ENCODE results near the gene ZBTB20.

Gene ZBTB20

DNA sequence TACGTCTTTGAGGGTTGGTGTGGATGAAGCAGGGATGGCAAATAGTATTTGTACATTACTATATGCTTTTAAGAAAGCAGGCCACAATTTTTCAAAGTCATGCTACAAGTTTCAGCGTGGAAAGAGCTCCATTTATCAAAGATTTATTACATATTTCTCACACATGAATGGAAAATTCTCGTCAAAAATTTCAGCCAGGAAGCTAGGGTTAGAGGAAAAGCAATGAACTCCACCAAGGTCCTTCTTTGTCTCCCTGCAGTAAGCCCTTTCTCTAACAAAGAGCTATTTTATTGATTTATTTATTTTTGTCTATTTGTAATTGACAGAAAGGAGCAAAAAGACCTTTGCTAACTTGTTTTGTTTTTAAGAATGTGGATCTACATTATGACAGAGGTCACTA is 7.5 kb upstream of the ZBTB20 start:
- no peak overlapping the region for H3K4me3 ChIP-seq (ENCODE audit: low read length)
- H3K36me3 ChIP-seq (replicated peaks; ENCODE audit: insufficient read depth, low read length): no peaks in the 10 kb centered on the region
- H3K4me1 ChIP-seq (ENCODE audit: low read length): no peaks in the 10 kb centered on the region
- H4K20me1 ChIP-seq (ENCODE audit: insufficient read depth, low read length): no peaks in the 10 kb centered on the region
- H3K27me3 ChIP-seq (replicated peaks; ENCODE audit: insufficient read depth, low read length): no peaks in the 10 kb centered on the region
- no peaks in the 10 kb centered on the region for H3K9me3 ChIP-seq (replicated peaks; ENCODE audit: insufficient read depth, low read length)
- no peaks in the 10 kb centered on the region for H3K79me2 ChIP-seq (ENCODE audit: low read length)
- no peaks in the 10 kb centered on the region for H3F3A ChIP-seq (ENCODE audit: insufficient read depth, low read length)
- no peak overlapping the region for H3K9ac ChIP-seq (ENCODE audit: low read length)
- H3K4me2 ChIP-seq (ENCODE audit: low read depth, low read length): no peak overlapping the region
- DNase-seq: no peak
- H3K27ac ChIP-seq (ENCODE audit: low read length): no peak overlapping the region
- no peak for TF ChIP-seq EZH2phosphoT487 (IDR thresholded peaks at IDR 0.05; ENCODE audit: low read length)
- TF ChIP-seq, protein P1, sequence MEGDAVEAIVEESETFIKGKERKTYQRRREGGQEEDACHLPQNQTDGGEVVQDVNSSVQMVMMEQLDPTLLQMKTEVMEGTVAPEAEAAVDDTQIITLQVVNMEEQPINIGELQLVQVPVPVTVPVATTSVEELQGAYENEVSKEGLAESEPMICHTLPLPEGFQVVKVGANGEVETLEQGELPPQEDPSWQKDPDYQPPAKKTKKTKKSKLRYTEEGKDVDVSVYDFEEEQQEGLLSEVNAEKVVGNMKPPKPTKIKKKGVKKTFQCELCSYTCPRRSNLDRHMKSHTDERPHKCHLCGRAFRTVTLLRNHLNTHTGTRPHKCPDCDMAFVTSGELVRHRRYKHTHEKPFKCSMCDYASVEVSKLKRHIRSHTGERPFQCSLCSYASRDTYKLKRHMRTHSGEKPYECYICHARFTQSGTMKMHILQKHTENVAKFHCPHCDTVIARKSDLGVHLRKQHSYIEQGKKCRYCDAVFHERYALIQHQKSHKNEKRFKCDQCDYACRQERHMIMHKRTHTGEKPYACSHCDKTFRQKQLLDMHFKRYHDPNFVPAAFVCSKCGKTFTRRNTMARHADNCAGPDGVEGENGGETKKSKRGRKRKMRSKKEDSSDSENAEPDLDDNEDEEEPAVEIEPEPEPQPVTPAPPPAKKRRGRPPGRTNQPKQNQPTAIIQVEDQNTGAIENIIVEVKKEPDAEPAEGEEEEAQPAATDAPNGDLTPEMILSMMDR (IDR thresholded peaks at IDR 0.05; ENCODE audit: low read length): no peak
- TF ChIP-seq EZH2 (optimal IDR thresholded peaks at IDR 0.05; ENCODE audit: low read depth, low read length): no peak
- no peaks in the 10 kb centered on the region for H3K9me2 ChIP-seq (replicated peaks; ENCODE audit: insufficient read depth, low read length)
- H2AFZ ChIP-seq (ENCODE audit: low read length): no peak overlapping the region

DNA sequence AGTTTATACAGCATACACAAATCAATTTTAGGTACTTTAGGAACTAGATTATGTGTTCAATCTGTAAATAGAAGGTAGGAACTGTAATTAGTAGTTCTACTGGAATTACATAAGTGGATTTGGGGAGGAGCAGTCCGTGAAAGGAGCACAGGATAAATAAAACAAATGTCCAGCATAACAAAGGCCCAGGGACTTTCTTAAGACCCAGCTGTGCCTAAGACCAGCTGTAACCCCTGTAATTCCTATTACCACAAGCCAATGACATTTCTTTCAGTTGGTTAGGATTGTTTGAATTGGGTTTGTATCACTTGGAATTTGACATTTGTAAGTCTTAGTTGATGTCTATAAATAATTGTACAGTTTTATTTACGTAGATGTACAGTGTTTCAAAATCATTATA is 4.8 kb upstream of the ZBTB20 start:
- no peaks in the 10 kb centered on the region for H3K27me3 ChIP-seq (replicated peaks; ENCODE audit: insufficient read depth, low read length)
- DNase-seq: no peak
- no peaks in the 10 kb centered on the region for H3K79me2 ChIP-seq (ENCODE audit: low read length)
- H3K9me2 ChIP-seq (replicated peaks; ENCODE audit: insufficient read depth, low read length): no peaks in the 10 kb centered on the region
- H3F3A ChIP-seq (ENCODE audit: insufficient read depth, low read length): no peaks in the 10 kb centered on the region
- no peaks in the 10 kb centered on the region for H3K36me3 ChIP-seq (replicated peaks; ENCODE audit: insufficient read depth, low read length)
- H3K9me3 ChIP-seq (replicated peaks; ENCODE audit: insufficient read depth, low read length): no peaks in the 10 kb centered on the region
- H3K4me1 ChIP-seq (ENCODE audit: low read length): no peaks in the 10 kb centered on the region; the same call in 1 of the 2 replicates
- no peak overlapping the region for H3K4me2 ChIP-seq (ENCODE audit: low read depth, low read length)
- no peaks in the 10 kb centered on the region for H4K20me1 ChIP-seq (ENCODE audit: insufficient read depth, low read length)
- H2AFZ ChIP-seq (ENCODE audit: low read length): no peak overlapping the region
- no peak overlapping the region for H3K9ac ChIP-seq (ENCODE audit: low read length)
- no peak overlapping the region for H3K4me3 ChIP-seq (ENCODE audit: low read length)
- H3K27ac ChIP-seq (ENCODE audit: low read length): no peak overlapping the region
- TF ChIP-seq EZH2phosphoT487 (IDR thresholded peaks at IDR 0.05; ENCODE audit: low read length) (no peak), EZH2 (optimal IDR thresholded peaks at IDR 0.05; ENCODE audit: low read depth, low read length) (no peak)
- TF ChIP-seq, protein P1 (IDR thresholded peaks at IDR 0.05; ENCODE audit: low read length): no peak

DNA sequence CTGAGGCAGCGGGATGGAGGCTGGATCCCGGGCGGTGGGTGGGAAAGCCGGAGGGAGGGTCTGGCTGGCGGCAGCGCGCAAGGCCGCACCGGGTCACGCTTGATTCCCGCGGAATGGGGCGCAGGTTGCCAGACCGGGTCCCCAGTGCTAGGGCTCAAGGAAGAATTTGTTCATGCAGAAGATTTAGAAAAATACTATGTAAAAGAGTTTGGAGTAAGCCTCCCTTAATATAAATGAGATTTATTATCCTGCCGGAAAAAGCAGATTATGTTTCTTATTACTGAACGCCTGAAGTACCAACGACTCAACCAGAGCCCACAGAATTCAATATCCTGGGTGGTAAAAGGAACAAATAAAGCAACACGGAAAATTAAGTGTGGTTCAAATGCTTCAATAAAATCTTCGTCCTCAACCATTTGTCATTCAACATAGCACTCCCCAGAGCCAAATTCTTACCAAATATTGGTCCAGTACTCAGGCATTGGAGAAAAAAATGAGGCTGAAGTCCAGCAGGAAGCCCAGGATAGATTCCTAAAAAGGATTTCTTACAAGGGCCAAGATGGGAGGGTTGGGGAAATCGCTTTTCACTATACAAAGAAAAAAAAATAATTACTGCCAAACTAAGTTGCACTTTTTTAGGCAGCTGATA is 1.2 kb upstream of the ZBTB20 start:
- peak overlapping the region; percentile 73 for H3K4me3 ChIP-seq (ENCODE audit: low read length)

More for the DNA sequence above, 1.2 kb upstream of the ZBTB20 start:
- TF ChIP-seq EZH2 (optimal IDR thresholded peaks at IDR 0.05; ENCODE audit: low read depth, low read length) (no peak), EZH2phosphoT487 (IDR thresholded peaks at IDR 0.05; ENCODE audit: low read length) (no peak)
- TF ChIP-seq, protein P1 (IDR thresholded peaks at IDR 0.05; ENCODE audit: low read length): no peak
- Histone ChIP-seq H3K79me2 (ENCODE audit: low read length) (no peaks in the 10 kb centered on the region), H3K4me1 (ENCODE audit: low read length) (no peaks in the 10 kb centered on the region; the same call in 1 of the 2 replicates), H3K36me3 (replicated peaks; ENCODE audit: insufficient read depth, low read length) (no peaks in the 10 kb centered on the region), H3K27me3 (replicated peaks; ENCODE audit: insufficient read depth, low read length) (no peaks in the 10 kb centered on the region), H3K27ac (ENCODE audit: low read length) (peak overlapping the region; percentile 62; the same call in 1 of the 2 replicates), H3F3A (ENCODE audit: insufficient read depth, low read length) (no peaks in the 10 kb centered on the region), H4K20me1 (ENCODE audit: insufficient read depth, low read length) (no peaks in the 10 kb centered on the region), H2AFZ (ENCODE audit: low read length) (peak overlapping the region; percentile 66), H3K4me2 (ENCODE audit: low read depth, low read length) (peak overlapping the region; percentile 74), H3K9me2 (replicated peaks; ENCODE audit: insufficient read depth, low read length) (no peaks in the 10 kb centered on the region), H3K9me3 (replicated peaks; ENCODE audit: insufficient read depth, low read length) (no peaks in the 10 kb centered on the region), H3K9ac (ENCODE audit: low read length) (peak overlapping the region; percentile 74)
- no peak for DNase-seq

Measured in MM.1S (cell line).